IMR-90 (cell line): ENCODE data around the gene GLUD1. TPM values are rescaled to one million over a fixed set of nuclear protein-coding genes. Genes with fewer than 3 reads are reported as not detected.

Experiments used
- ATAC-seq: fragments of 200-7000 bp; cut with Tn5 transposase; 2 replicates; pipeline ENCODE4 v1.9.1; 2020; ENCODE audit warnings: low read depth, mild to moderate bottlenecking, moderate library complexity
- BruUV-seq: library from RNA; stranded (reverse); fragments of 400-500 nt; replicated peaks from 2 replicates; lab custom pipeline; 2021; lab: Mats Ljungman, UMichigan
- CTCF ChIA-PET: fragments of 300-600 bp; formaldehyde crosslinking; extraction: SDS; loops from one replicate; lab custom pipeline; 2021; ENCODE audit warnings: antibody characterized with exemption; lab: Yijun Ruan, JAX
- POLR2A ChIA-PET: fragments of 300-600 bp; sonication (Branson Sonifier 250); formaldehyde crosslinking; loops from one replicate; lab custom pipeline; 2022; ENCODE audit warnings: antibody characterized with exemption; ENCODE audit not compliant: unreplicated experiment; lab: Charles Lee
- DNase-seq: peaks from one replicate; pipeline ENCODE4 v3.0.0; 2013
- H2AFZ ChIP-seq: replicated peaks from 2 replicates; pipeline ENCODE3; 2013; ENCODE audit warnings: low read length, mild to moderate bottlenecking; ENCODE audit not compliant: poor library complexity
- H2AK5ac ChIP-seq: 2 replicates; pipeline ENCODE4 v1.6.1; 2013; ENCODE audit warnings: low read depth, low read length, inconsistent platforms
- H2AK9ac ChIP-seq: replicated peaks from 2 replicates; pipeline ENCODE3; 2013; ENCODE audit warnings: mild to moderate bottlenecking, low read depth, low read length, moderate library complexity; ENCODE audit not compliant: poor library complexity
- H2BK120ac ChIP-seq: 2 replicates; pipeline ENCODE4 v1.6.1; 2013; ENCODE audit warnings: low read depth, low read length, inconsistent platforms
- H2BK15ac ChIP-seq: 3 replicates; pipeline ENCODE4 v1.6.1; 2013; ENCODE audit warnings: low read depth, low read length, inconsistent platforms
- H2BK20ac ChIP-seq: 2 replicates; pipeline ENCODE4 v1.6.1; 2013; ENCODE audit warnings: low read depth, mild to moderate bottlenecking, inconsistent platforms, low read length, moderate library complexity
- H2BK5ac ChIP-seq: 2 replicates; pipeline ENCODE4 v1.6.1; 2013; ENCODE audit warnings: mild to moderate bottlenecking, low read depth, low read length, inconsistent platforms; ENCODE audit not compliant: poor library complexity, severe bottlenecking
- H3K14ac ChIP-seq: replicated peaks from 2 replicates; pipeline ENCODE4 v1.6.1; 2013; ENCODE audit warnings: low read depth, low read length, inconsistent platforms
- H3K18ac ChIP-seq: 2 replicates; pipeline ENCODE4 v1.6.1; 2013; ENCODE audit warnings: low read depth, low read length, control low read depth
- H3K23ac ChIP-seq: 2 replicates; pipeline ENCODE4 v1.6.1; 2013; ENCODE audit warnings: low read depth, low read length, inconsistent platforms
- H3K27ac ChIP-seq: 2 replicates; pipeline ENCODE4 v1.5.1; 2013; ENCODE audit warnings: mild to moderate bottlenecking, control low read depth, low read length; ENCODE audit not compliant: insufficient read depth
- H3K27me3 ChIP-seq: 2 replicates; pipeline ENCODE4 v1.6.1; 2013; ENCODE audit warnings: low read length; ENCODE audit not compliant: control insufficient read depth, insufficient read depth
- H3K36me3 ChIP-seq: 2 replicates; pipeline ENCODE4 v1.6.1; 2013; ENCODE audit warnings: low read length, mixed read lengths; ENCODE audit not compliant: control insufficient read depth, insufficient read depth
- H3K4ac ChIP-seq: 2 replicates; pipeline ENCODE4 v1.6.1; 2013; ENCODE audit warnings: low read depth, low read length, inconsistent platforms
- H3K4me1 ChIP-seq: 2 replicates; pipeline ENCODE4 v1.6.1; 2013; ENCODE audit warnings: low read length, mixed read lengths; ENCODE audit not compliant: control insufficient read depth, insufficient read depth
- H3K4me2 ChIP-seq: 2 replicates; pipeline ENCODE4 v1.6.1; 2013; ENCODE audit warnings: low read depth, mild to moderate bottlenecking, control low read depth, low read length, moderate library complexity
- H3K4me3 ChIP-seq: 2 replicates; pipeline ENCODE4 v1.5.1; 2013; ENCODE audit warnings: low read depth, mild to moderate bottlenecking, control low read depth, low read length, moderate library complexity; ENCODE audit not compliant: insufficient read depth
- H3K56ac ChIP-seq: 2 replicates; pipeline ENCODE4 v1.6.1; 2013; ENCODE audit warnings: low read length, inconsistent platforms; ENCODE audit not compliant: insufficient read depth; ENCODE audit errors: extremely low read depth
- H3K79me1 ChIP-seq, 2 experiments: 2 replicates each; pipeline ENCODE4 v1.6.1; 2013; ENCODE audit warnings: low read length in 2 of 2, inconsistent platforms in 1 of 2, low read depth in 1 of 2
- H3K9ac ChIP-seq: 2 replicates; pipeline ENCODE4 v1.6.1; 2013; ENCODE audit warnings: low read depth, low read length, control low read depth
- H3K9me1 ChIP-seq: 2 replicates; pipeline ENCODE4 v1.6.1; 2013; ENCODE audit warnings: low read length, inconsistent platforms; ENCODE audit not compliant: insufficient read depth
- H3K9me3 ChIP-seq: 2 replicates; pipeline ENCODE4 v1.6.1; 2013; ENCODE audit warnings: low read length; ENCODE audit not compliant: control insufficient read depth, insufficient read depth
- H4K20me1 ChIP-seq: 2 replicates; pipeline ENCODE4 v1.6.1; 2013; ENCODE audit warnings: low read length, inconsistent platforms; ENCODE audit not compliant: insufficient read depth
- H4K5ac ChIP-seq: 2 replicates; pipeline ENCODE4 v1.6.1; 2013; ENCODE audit warnings: mild to moderate bottlenecking, low read depth, low read length, control low read depth
- H4K8ac ChIP-seq, 2 experiments: 2 replicates each; pipeline ENCODE4 v1.6.1; 2013; ENCODE audit warnings: low read depth in 2 of 2, low read length in 2 of 2, control low read depth in 1 of 2, inconsistent platforms in 1 of 2
- H4K91ac ChIP-seq: 2 replicates; pipeline ENCODE4 v1.6.1; 2013; ENCODE audit warnings: low read depth, low read length, inconsistent platforms; ENCODE audit not compliant: insufficient read depth
- CEBPB ChIP-seq: IDR thresholded peaks from 2 replicates; pipeline ENCODE4 v1.6.1; 2012; ENCODE audit warnings: low read depth, low read length, improper control_type of control experiment
- CHD1 ChIP-seq: IDR thresholded peaks from 2 replicates; pipeline ENCODE4 v1.6.1; 2012; ENCODE audit warnings: low read depth, low read length, improper control_type of control experiment
- ELK1 ChIP-seq: fragments of 150-350 bp; IDR thresholded peaks from 2 replicates; pipeline ENCODE4 v1.6.1; 2016; ENCODE audit warnings: low read depth, mild to moderate bottlenecking, low read length, moderate library complexity, borderline replicate concordance
- FOS ChIP-seq: fragments of 150-350 bp; IDR thresholded peaks from 2 replicates; pipeline ENCODE4 v1.6.1; 2016; ENCODE audit warnings: low read depth, low read length
- MAFK ChIP-seq: IDR thresholded peaks from 2 replicates; pipeline ENCODE4 v1.6.1; 2012; ENCODE audit warnings: low read depth, low read length, improper control_type of control experiment
- MXI1 ChIP-seq: IDR thresholded peaks from 2 replicates; pipeline ENCODE4 v1.6.1; 2012; ENCODE audit warnings: low read depth, mild to moderate bottlenecking, low read length, moderate library complexity, borderline replicate concordance
- NFE2L2 ChIP-seq: fragments of 150-350 bp; IDR thresholded peaks from 2 replicates; pipeline ENCODE4 v1.6.1; 2016; ENCODE audit warnings: low read depth, mild to moderate bottlenecking, low read length
- RCOR1 ChIP-seq: IDR thresholded peaks from 2 replicates; pipeline ENCODE4 v1.6.1; 2012; ENCODE audit warnings: mild to moderate bottlenecking, low read length, improper control_type of control experiment; ENCODE audit not compliant: insufficient replicate concordance
- RFX5 ChIP-seq: IDR thresholded peaks from 2 replicates; pipeline ENCODE4 v1.8.0; 2012; ENCODE audit warnings: low read depth, mild to moderate bottlenecking, low read length, moderate library complexity
- SMC3 ChIP-seq: fragments of 150-350 bp; IDR thresholded peaks from 2 replicates; pipeline ENCODE4 v1.6.1; 2016; ENCODE audit warnings: low read depth, mild to moderate bottlenecking, antibody characterized with exemption, low read length, moderate library complexity
- WGBS, 2 experiments: methylation state at CpG; one replicate each; pipeline versions ENCODE4 v1.1.5 to v1.1.7; 2013; ENCODE audit warnings: missing lambda C conversion rate in 2 of 2; ENCODE audit not compliant: insufficient read length in 1 of 2; ENCODE audit errors: extremely low coverage in 2 of 2; 5-methylcytosine and 5-hydroxymethylcytosine counted together
- dilution Hi-C: fragments of 300-500 bp; cut with HindIII; formaldehyde crosslinking; loops from one replicate; pipeline ENCODE4 v1.14.3; 2018; ENCODE audit warnings: low sequenced_read_pairs; ENCODE audit not compliant: unreplicated experiment
- in situ Hi-C: fragments of 300-500 bp; cut with MboI; formaldehyde crosslinking; loops from 3 replicates; pipeline ENCODE4 v1.14.3; 2019; ENCODE audit warnings: low sequenced_read_pairs, inconsistent platforms, mixed read lengths
- intact Hi-C: fragments of 100-400 bp; cut with micrococcal nuclease; formaldehyde crosslinking; loops from 2 replicates; pipeline ENCODE4 v1.10.0; 2022
- polyA plus RNA-seq, 3 experiments: library from polyadenylated mRNA; depleted of rRNA; stranded (reverse); fragments of >200 nt; gene quantifications; 2 replicates each; pipeline ENCODE4 v1.2.3, GENCODE V29; 2012; ENCODE audit warnings: low replicate concordance in 1 of 3
- total RNA-seq: library from RNA; depleted of rRNA; stranded (reverse); fragments of >200 nt; gene quantifications from 2 replicates; pipeline ENCODE4 v1.2.3, GENCODE V29; 2012
- TF ChIP-seq, protein P1 (sequence below): conservative IDR thresholded peaks from 2 replicates; pipeline ENCODE4 v1.5.1; 2012; ENCODE audit warnings: mild to moderate bottlenecking, low read depth, low read length, improper control_type of control experiment

Gene GLUD1
- total and polyA plus RNA-seq, 2 of the 4 experiments (the other 2 are of a cell fraction), result 64.8 to 210 TPM

DNA sequence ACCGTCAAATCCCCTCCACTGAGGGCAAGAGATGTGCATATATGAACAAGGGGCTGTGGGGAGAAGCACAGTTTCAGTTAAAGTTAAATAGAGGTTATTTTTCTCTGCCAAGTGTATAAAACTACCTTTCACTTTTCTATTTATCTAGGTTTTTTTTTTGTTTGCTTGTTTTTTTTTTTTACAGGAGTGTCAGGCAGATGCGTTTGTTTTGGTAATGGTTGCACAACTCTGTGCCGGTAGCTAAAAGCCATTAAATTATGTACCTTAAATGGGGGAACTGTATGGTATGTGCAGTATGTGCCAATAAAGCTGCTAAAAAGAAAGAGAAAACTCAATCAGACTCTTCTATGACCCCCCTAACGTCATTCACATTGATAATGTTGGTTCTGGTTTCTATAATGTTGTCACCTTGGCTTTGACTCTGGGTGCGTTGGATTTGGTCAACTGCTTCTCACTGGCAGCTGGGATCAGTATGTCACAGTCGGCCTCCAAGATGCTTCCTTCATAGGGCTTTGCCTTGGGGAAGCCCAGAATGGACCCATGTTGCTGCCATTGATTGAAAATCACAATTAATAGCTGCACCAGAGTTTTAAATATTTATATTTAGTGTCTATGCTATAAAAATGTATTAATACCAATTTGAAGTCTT, 34.2 kb downstream of the GLUD1 start:
- no peak overlapping the region for H3K9ac ChIP-seq
- no peak overlapping the region for H3K18ac ChIP-seq
- H2BK5ac ChIP-seq, result no peak overlapping the region
- no peak for ATAC-seq
- no peak overlapping the region for H2BK15ac ChIP-seq
- H3K4me1 ChIP-seq, result peaks cover 1% of the 10 kb centered on the region
- H3K4me2 ChIP-seq, result no peak overlapping the region
- in situ Hi-C loops (no loop called here), dilution Hi-C loops (no loop called here), intact Hi-C loops (no loop called here)
- H3K27ac ChIP-seq, result no peak overlapping the region
- H4K8ac ChIP-seq, result no peak overlapping the region
- H3K23ac ChIP-seq, result no peak overlapping the region
- 0 out of 4 replicates have a peak, but pooled peaks cover 0 to 3% of the 10 kb centered on the region in 2 experiments for H3K79me1 ChIP-seq
- H3K4ac ChIP-seq, result no peak overlapping the region
- H2BK120ac ChIP-seq, result no peak overlapping the region
- H4K5ac ChIP-seq, result no peak overlapping the region
- H3K56ac ChIP-seq, result no peak overlapping the region
- no peak overlapping the region for H4K91ac ChIP-seq
- BruUV-seq, result TSS peak; percentile 55
- no peaks in the 10 kb centered on the region for H4K20me1 ChIP-seq
- H3K36me3 ChIP-seq, result peaks cover 32% of the 10 kb centered on the region
- peaks cover 1% of the 10 kb centered on the region; the same call in 1 of the 2 replicates for H3K9me1 ChIP-seq
- no peak overlapping the region for H2BK20ac ChIP-seq
- H3K14ac ChIP-seq, result no peak overlapping the region
- no peak overlapping the region for H2AK5ac ChIP-seq
- whole genome bisulfite sequencing, 2 experiments, result 75% methylated on average over 1 of the region's 6 CpGs; no CpG with 5 or more reads in 1 of the 2 experiments
- POLR2A ChIA-PET, result no interaction called here
- no peak overlapping the region for H3K4me3 ChIP-seq
- H3K9me3 ChIP-seq, result no peaks in the 10 kb centered on the region
- TF ChIP-seq CHD1, result no peak
- no peak for TF ChIP-seq NFE2L2
- TF ChIP-seq RCOR1, result no peak
- no peak for TF ChIP-seq FOS
- no peak for TF ChIP-seq CEBPB
- TF ChIP-seq SMC3, result no peak
- TF ChIP-seq MAFK, result no peak
- no peak for TF ChIP-seq RFX5
- no peak for TF ChIP-seq MXI1
- no peak for TF ChIP-seq ELK1
- TF ChIP-seq, protein P1, sequence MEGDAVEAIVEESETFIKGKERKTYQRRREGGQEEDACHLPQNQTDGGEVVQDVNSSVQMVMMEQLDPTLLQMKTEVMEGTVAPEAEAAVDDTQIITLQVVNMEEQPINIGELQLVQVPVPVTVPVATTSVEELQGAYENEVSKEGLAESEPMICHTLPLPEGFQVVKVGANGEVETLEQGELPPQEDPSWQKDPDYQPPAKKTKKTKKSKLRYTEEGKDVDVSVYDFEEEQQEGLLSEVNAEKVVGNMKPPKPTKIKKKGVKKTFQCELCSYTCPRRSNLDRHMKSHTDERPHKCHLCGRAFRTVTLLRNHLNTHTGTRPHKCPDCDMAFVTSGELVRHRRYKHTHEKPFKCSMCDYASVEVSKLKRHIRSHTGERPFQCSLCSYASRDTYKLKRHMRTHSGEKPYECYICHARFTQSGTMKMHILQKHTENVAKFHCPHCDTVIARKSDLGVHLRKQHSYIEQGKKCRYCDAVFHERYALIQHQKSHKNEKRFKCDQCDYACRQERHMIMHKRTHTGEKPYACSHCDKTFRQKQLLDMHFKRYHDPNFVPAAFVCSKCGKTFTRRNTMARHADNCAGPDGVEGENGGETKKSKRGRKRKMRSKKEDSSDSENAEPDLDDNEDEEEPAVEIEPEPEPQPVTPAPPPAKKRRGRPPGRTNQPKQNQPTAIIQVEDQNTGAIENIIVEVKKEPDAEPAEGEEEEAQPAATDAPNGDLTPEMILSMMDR, result no peak
- no peak overlapping the region for H2AFZ ChIP-seq
- H3K27me3 ChIP-seq, result no peaks in the 10 kb centered on the region
- H2AK9ac ChIP-seq, result no peak overlapping the region
- no peak for DNase-seq
- CTCF ChIA-PET, result interaction anchor here (0.6 kb wide), 1 partner anchor 9 kb away, joined by 4 read pairs; no protein-coding TSS in a partner anchor
